H1 (cell line): ENCODE measurements around the gene PTPMT1.

ENCODE experiments used
- NANOG ChIP-seq: IDR thresholded peaks from 2 replicates; pipeline ENCODE4 v1.6.1; 2011; ENCODE audit warnings: low read length, low read depth, mild to moderate bottlenecking, inconsistent platforms; ENCODE audit not compliant: insufficient read depth, poor library complexity, severe bottlenecking
- PHF8 ChIP-seq: fragments of 200-600 bp; sonication (generic); conservative IDR thresholded peaks from 2 replicates; pipeline ENCODE4 v1.7.1; 2012; ENCODE audit warnings: low read depth, mild to moderate bottlenecking, inconsistent platforms, low read length, moderate library complexity
- POLR2AphosphoS5 ChIP-seq: IDR thresholded peaks from 2 replicates; pipeline ENCODE4 v1.6.1; 2011; ENCODE audit warnings: low read depth, low read length
- RAD21 ChIP-seq, 2 experiments: IDR thresholded peaks in 1 of 2; conservative IDR thresholded peaks in 1 of 2; 2 replicates each; pipeline ENCODE4 v1.6.1; 2011; ENCODE audit warnings: low read depth in 2 of 2, low read length in 2 of 2, improper control_type of control experiment in 1 of 2, inconsistent platforms in 1 of 2, mild to moderate bottlenecking in 1 of 2, moderate library complexity in 1 of 2
- TCF12 ChIP-seq: IDR thresholded peaks from 2 replicates; pipeline ENCODE4 v1.6.1; 2011; ENCODE audit warnings: low read depth, mild to moderate bottlenecking, low read length
- YY1 ChIP-seq: IDR thresholded peaks from 2 replicates; pipeline ENCODE4 v1.6.1; 2011; ENCODE audit warnings: low read depth, mild to moderate bottlenecking, low read length
- TF ChIP-seq, protein P1 (sequence below), 3 experiments: IDR thresholded peaks; 1 replicate in 2 of 3; 2 replicates in 1 of 3; pipeline versions ENCODE4 v1.5.1 to v1.6.1; 2011; ENCODE audit warnings: low read length in 3 of 3, mild to moderate bottlenecking in 3 of 3, inconsistent platforms in 2 of 3, low read depth in 1 of 3, moderate library complexity in 1 of 3; ENCODE audit not compliant: insufficient read depth in 1 of 3; ENCODE audit errors: control extremely low read depth in 1 of 3

DNA sequence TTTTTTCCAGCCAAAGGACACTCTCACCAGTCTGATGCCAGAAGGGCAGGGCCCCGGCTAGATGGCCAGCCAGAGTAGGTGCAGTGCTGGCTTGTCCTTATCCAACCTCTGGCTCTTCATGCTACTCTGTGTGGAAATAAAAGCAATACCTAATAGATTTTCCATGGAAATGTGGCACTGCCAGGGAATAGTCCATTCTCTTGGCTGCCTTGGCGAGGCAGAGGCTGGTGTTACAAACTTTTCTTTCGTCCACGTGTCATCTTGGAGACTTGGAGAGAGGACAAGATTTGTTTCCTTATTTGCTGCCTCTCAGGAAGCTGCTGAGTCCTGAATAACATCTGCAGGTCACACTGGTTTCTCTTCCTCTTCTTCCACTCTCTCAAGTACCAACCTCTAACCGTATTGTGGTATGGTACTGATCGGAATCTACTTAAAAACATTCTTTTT, 46.0 kb downstream of the PTPMT1 start:
- TF ChIP-seq NANOG (no peak), TCF12 (no peak), POLR2AphosphoS5 (no peak), YY1 (no peak), RAD21 (IDR thresholded peaks at IDR 0.05 in 1 of 2, conservative IDR thresholded peaks at IDR 0.05 in 1 of 2; ENCODE audit: low read depth in 2 of 2, low read length in 2 of 2) (no peak), PHF8 (no peak)
- TF ChIP-seq, protein P1, sequence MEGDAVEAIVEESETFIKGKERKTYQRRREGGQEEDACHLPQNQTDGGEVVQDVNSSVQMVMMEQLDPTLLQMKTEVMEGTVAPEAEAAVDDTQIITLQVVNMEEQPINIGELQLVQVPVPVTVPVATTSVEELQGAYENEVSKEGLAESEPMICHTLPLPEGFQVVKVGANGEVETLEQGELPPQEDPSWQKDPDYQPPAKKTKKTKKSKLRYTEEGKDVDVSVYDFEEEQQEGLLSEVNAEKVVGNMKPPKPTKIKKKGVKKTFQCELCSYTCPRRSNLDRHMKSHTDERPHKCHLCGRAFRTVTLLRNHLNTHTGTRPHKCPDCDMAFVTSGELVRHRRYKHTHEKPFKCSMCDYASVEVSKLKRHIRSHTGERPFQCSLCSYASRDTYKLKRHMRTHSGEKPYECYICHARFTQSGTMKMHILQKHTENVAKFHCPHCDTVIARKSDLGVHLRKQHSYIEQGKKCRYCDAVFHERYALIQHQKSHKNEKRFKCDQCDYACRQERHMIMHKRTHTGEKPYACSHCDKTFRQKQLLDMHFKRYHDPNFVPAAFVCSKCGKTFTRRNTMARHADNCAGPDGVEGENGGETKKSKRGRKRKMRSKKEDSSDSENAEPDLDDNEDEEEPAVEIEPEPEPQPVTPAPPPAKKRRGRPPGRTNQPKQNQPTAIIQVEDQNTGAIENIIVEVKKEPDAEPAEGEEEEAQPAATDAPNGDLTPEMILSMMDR (IDR thresholded peaks at IDR 0.05; ENCODE audit: control extremely low read depth in 1 of 3, insufficient read depth in 1 of 3, low read depth in 1 of 3, low read length in 3 of 3): no peak
